ENCODE results near the gene INPP5F.

Gene INPP5F

GRCh38 chr10:119726676-119727261 is 919 bp downstream of the INPP5F start:
- no peaks in the 10 kb centered on the region for H3K27me3 ChIP-seq (ENCODE audit: insufficient read depth, low read length)
- H3K4me1 ChIP-seq (ENCODE audit: insufficient read depth, low read length, severe bottlenecking) = peaks cover 33% of the 10 kb centered on the region
- H3F3A ChIP-seq (ENCODE audit: insufficient read depth, low read length) = 0 out of 2 replicates have a peak, but pooled peaks cover 4% of the 10 kb centered on the region
- no peak overlapping the region for H3K27ac ChIP-seq (ENCODE audit: low read depth, low read length, poor library complexity, severe bottlenecking)
- H3K9me3 ChIP-seq (ENCODE audit: low read length) = no peaks in the 10 kb centered on the region
- H4K20me1 ChIP-seq (ENCODE audit: insufficient read depth, low read length) = no peaks in the 10 kb centered on the region
- no peak for TF ChIP-seq CTCF (IDR thresholded peaks at IDR 0.05; ENCODE audit: low read length)
- TF ChIP-seq EZH2 (IDR thresholded peaks at IDR 0.05; ENCODE audit: borderline replicate concordance, low read length) = no peak
- H3K79me2 ChIP-seq (ENCODE audit: insufficient read depth, low read length) = no peaks in the 10 kb centered on the region
- no peaks in the 10 kb centered on the region for H3K36me3 ChIP-seq (ENCODE audit: insufficient read depth, low read length)
- H2AFZ ChIP-seq (ENCODE audit: low read length) = no peak overlapping the region
- H3K4me3 ChIP-seq (ENCODE audit: low read depth, low read length, poor library complexity, severe bottlenecking) = peak overlapping the region; percentile 73
- peak overlapping the region; percentile 94 for H3K4me2 ChIP-seq (ENCODE audit: low read length)
- H3K9me2 ChIP-seq (ENCODE audit: low read depth, low read length) = no peaks in the 10 kb centered on the region
- H3K9ac ChIP-seq (ENCODE audit: low read length) = peak overlapping the region; percentile 73

- Histone ChIP-seq H3K9me3 (ENCODE audit: low read length) (no peaks in the 10 kb centered on the region), H3K27ac (ENCODE audit: low read depth, low read length, poor library complexity, severe bottlenecking) (no peak overlapping the region), H4K20me1 (ENCODE audit: insufficient read depth, low read length) (no peaks in the 10 kb centered on the region), H3K4me1 (ENCODE audit: insufficient read depth, low read length, severe bottlenecking) (peaks cover 33% of the 10 kb centered on the region), H3K4me2 (ENCODE audit: low read length) (no peak overlapping the region), H3K9me2 (ENCODE audit: low read depth, low read length) (no peaks in the 10 kb centered on the region), H3K9ac (ENCODE audit: low read length) (no peak overlapping the region), H3K27me3 (ENCODE audit: insufficient read depth, low read length) (no peaks in the 10 kb centered on the region), H3K36me3 (ENCODE audit: insufficient read depth, low read length) (no peaks in the 10 kb centered on the region), H3F3A (ENCODE audit: insufficient read depth, low read length) (0 out of 2 replicates have a peak, but pooled peaks cover 4% of the 10 kb centered on the region), H3K79me2 (ENCODE audit: insufficient read depth, low read length) (no peaks in the 10 kb centered on the region), H3K4me3 (ENCODE audit: low read depth, low read length, poor library complexity, severe bottlenecking) (no peak overlapping the region), H2AFZ (ENCODE audit: low read length) (no peak overlapping the region)
- TF ChIP-seq EZH2 (IDR thresholded peaks at IDR 0.05; ENCODE audit: borderline replicate concordance, low read length) = no peak
- TF ChIP-seq CTCF (IDR thresholded peaks at IDR 0.05; ENCODE audit: low read length) = no peak
Measured at GRCh38 chr10:119728172-119728800, 2.4 kb downstream of the INPP5F start.

- Histone ChIP-seq H3K9me2 (ENCODE audit: low read depth, low read length) (no peaks in the 10 kb centered on the region), H3K4me3 (ENCODE audit: low read depth, low read length, poor library complexity, severe bottlenecking) (no peak overlapping the region), H3K27me3 (ENCODE audit: insufficient read depth, low read length) (no peaks in the 10 kb centered on the region), H3K4me1 (ENCODE audit: insufficient read depth, low read length, severe bottlenecking) (no peaks in the 10 kb centered on the region), H2AFZ (ENCODE audit: low read length) (no peak overlapping the region), H3K4me2 (ENCODE audit: low read length) (no peak overlapping the region), H3K36me3 (ENCODE audit: insufficient read depth, low read length) (no peaks in the 10 kb centered on the region), H3F3A (ENCODE audit: insufficient read depth, low read length) (no peaks in the 10 kb centered on the region), H3K27ac (ENCODE audit: low read depth, low read length, poor library complexity, severe bottlenecking) (no peak overlapping the region), H3K9me3 (ENCODE audit: low read length) (no peaks in the 10 kb centered on the region), H3K79me2 (ENCODE audit: insufficient read depth, low read length) (no peaks in the 10 kb centered on the region), H4K20me1 (ENCODE audit: insufficient read depth, low read length) (no peaks in the 10 kb centered on the region), H3K9ac (ENCODE audit: low read length) (no peak overlapping the region)
- TF ChIP-seq CTCF (IDR thresholded peaks at IDR 0.05; ENCODE audit: low read length) = no peak
- TF ChIP-seq EZH2 (IDR thresholded peaks at IDR 0.05; ENCODE audit: borderline replicate concordance, low read length) = no peak
Measured at GRCh38 chr10:119734396-119735332, 8.8 kb downstream of the INPP5F start.
